SK-N-SH treated with all-trans-retinoic acid at 6 μM for 48 hours (cell line): ENCODE data around the gene SNW1.

ENCODE experiments used
- ATAC-seq: fragments of 200-7000 bp; cut with Tn5 transposase; 3 replicates; pipeline ENCODE4 v1.9.1; 2020; ENCODE audit warnings: mild to moderate bottlenecking, moderate library complexity
- ARNTL ChIP-seq: fragments of 450-650 bp; formaldehyde crosslinking; IDR thresholded peaks from 2 replicates; pipeline ENCODE4 v1.5.0; 2020; ENCODE audit warnings: low read depth, mild to moderate bottlenecking, moderate library complexity, borderline replicate concordance
- BACH2 ChIP-seq: fragments of 250-450 bp; sonication (Bioruptor Pico); IDR thresholded peaks from 2 replicates; pipeline ENCODE4 v1.9.0; 2021; ENCODE audit warnings: mild to moderate bottlenecking, borderline replicate concordance
- CSDC2 ChIP-seq: fragments of 250-450 bp; sonication (Bioruptor Pico); IDR thresholded peaks from 2 replicates; pipeline ENCODE4 v1.5.0; 2020; ENCODE audit warnings: mild to moderate bottlenecking, moderate library complexity
- ESRRG ChIP-seq: fragments of 250-450 bp; sonication (Bioruptor Pico); IDR thresholded peaks from 2 replicates; pipeline ENCODE4 v1.6.1; 2021; ENCODE audit warnings: mild to moderate bottlenecking
- ISL1 ChIP-seq: fragments of 250-450 bp; sonication (Bioruptor Pico); IDR thresholded peaks from 2 replicates; pipeline ENCODE4 v2.1.2; 2022; ENCODE audit warnings: mild to moderate bottlenecking, moderate library complexity
- OSR1 ChIP-seq: fragments of 250-450 bp; sonication (Bioruptor Pico); IDR thresholded peaks from 2 replicates; pipeline ENCODE4 v1.8.0; 2022; ENCODE audit warnings: moderate library complexity, mild to moderate bottlenecking, inconsistent platforms
- RARB ChIP-seq: fragments of 250-450 bp; sonication (Bioruptor Pico); IDR thresholded peaks from 2 replicates; pipeline ENCODE4 v1.8.0; 2021; ENCODE audit warnings: mild to moderate bottlenecking, moderate library complexity
- SNAI2 ChIP-seq: fragments of 250-450 bp; sonication (Bioruptor Pico); IDR thresholded peaks from 2 replicates; pipeline ENCODE4 v1.5.0; 2020; ENCODE audit warnings: mild to moderate bottlenecking, moderate library complexity
- TCF4 ChIP-seq: fragments of 250-450 bp; sonication (Bioruptor Pico); IDR thresholded peaks from 2 replicates; pipeline ENCODE4 v1.8.0; 2021; ENCODE audit warnings: mild to moderate bottlenecking, moderate library complexity, borderline replicate concordance
- TOX ChIP-seq: fragments of 250-450 bp; sonication (Bioruptor Pico); IDR thresholded peaks from 2 replicates; pipeline ENCODE4 v1.8.0; 2021; ENCODE audit warnings: mild to moderate bottlenecking, moderate library complexity, borderline replicate concordance
- ZC3H10 ChIP-seq: fragments of 250-450 bp; sonication (Bioruptor Pico); IDR thresholded peaks from 2 replicates; pipeline ENCODE4 v1.5.1; 2021; ENCODE audit warnings: mild to moderate bottlenecking, moderate library complexity
- ZFP3 ChIP-seq: fragments of 250-450 bp; sonication (Bioruptor Pico); IDR thresholded peaks from 2 replicates; pipeline ENCODE4 v1.5.0; 2020; ENCODE audit warnings: mild to moderate bottlenecking, moderate library complexity
- ZFP30 ChIP-seq: fragments of 450-650 bp; formaldehyde crosslinking; IDR thresholded peaks from 2 replicates; pipeline ENCODE4 v1.5.0; 2022; ENCODE audit warnings: mild to moderate bottlenecking, moderate library complexity
- ZNF565 ChIP-seq: fragments of 450-650 bp; formaldehyde crosslinking; conservative IDR thresholded peaks from 2 replicates; pipeline ENCODE4 v1.5.0; 2020; ENCODE audit warnings: low read depth, mild to moderate bottlenecking, moderate library complexity
- ZNF8 ChIP-seq: fragments of 450-650 bp; formaldehyde crosslinking; IDR thresholded peaks from 2 replicates; pipeline ENCODE4 v1.5.0; 2020; ENCODE audit warnings: mild to moderate bottlenecking, moderate library complexity
- TF ChIP-seq, protein P1 (sequence below): fragments of 250-450 bp; sonication (Bioruptor Pico); IDR thresholded peaks from 2 replicates; pipeline ENCODE4 v1.5.0; 2020; ENCODE audit warnings: mild to moderate bottlenecking, moderate library complexity
- TF ChIP-seq, protein P2 (sequence below): fragments of 250-450 bp; sonication (Bioruptor Pico); IDR thresholded peaks from 2 replicates; pipeline ENCODE4 v1.8.0; 2021; ENCODE audit warnings: low read depth, mild to moderate bottlenecking, moderate library complexity, borderline replicate concordance
- TF ChIP-seq, protein P3 (sequence below): fragments of 250-450 bp; sonication (Bioruptor Pico); IDR thresholded peaks from 2 replicates; pipeline ENCODE4 v1.8.0; 2020; ENCODE audit warnings: mild to moderate bottlenecking, moderate library complexity, borderline replicate concordance
- TF ChIP-seq, protein P4 (sequence below): fragments of 250-450 bp; sonication (Bioruptor Pico); IDR thresholded peaks from 2 replicates; pipeline ENCODE4 v1.5.1; 2021; ENCODE audit warnings: mild to moderate bottlenecking, moderate library complexity
- TF ChIP-seq, protein P5 (sequence below): fragments of 250-450 bp; sonication (Bioruptor Pico); IDR thresholded peaks from 2 replicates; pipeline ENCODE4 v1.5.1; 2020; ENCODE audit warnings: low read depth, mild to moderate bottlenecking, moderate library complexity

The SNW1 gene

GRCh38 chr14:77709412-77709811 lies 51.5 kb downstream of the SNW1 start:
- ATAC-seq, result no peak
- TF ChIP-seq ZFP30 (CRISPR knock-in tag) (no peak), TCF4 (CRISPR knock-in tag) (no peak), ZFP3 (CRISPR knock-in tag) (no peak), CSDC2 (CRISPR knock-in tag) (no peak), ZNF565 (CRISPR knock-in tag) (no peak), ZC3H10 (CRISPR knock-in tag) (no peak)

GRCh38 chr14:77708749-77709148 lies 52.2 kb downstream of the SNW1 start:
- no peak for ATAC-seq

GRCh38 chr14:77707724-77708408 lies 53.1 kb downstream of the SNW1 start, which contains the start of the genes ALKBH1 and SLIRP:
Gene ALKBH1, minus strand, starts transcription at chr14:77708023. Its CDS starts 19 bp downstream, at chr14:77708004.
Gene SLIRP, plus strand, starts transcription at chr14:77708103. Its CDS starts 9 bp downstream, at chr14:77708112.
- ATAC-seq, result peak; percentile 98
- TF ChIP-seq CSDC2 (CRISPR knock-in tag), result peak; percentile 21; the same call in 1 of the 2 replicates
- TF ChIP-seq ZFP3 (CRISPR knock-in tag), result 0 out of 2 replicates have a peak, but pooled peaks have one; percentile 46
- TF ChIP-seq, protein P1, sequence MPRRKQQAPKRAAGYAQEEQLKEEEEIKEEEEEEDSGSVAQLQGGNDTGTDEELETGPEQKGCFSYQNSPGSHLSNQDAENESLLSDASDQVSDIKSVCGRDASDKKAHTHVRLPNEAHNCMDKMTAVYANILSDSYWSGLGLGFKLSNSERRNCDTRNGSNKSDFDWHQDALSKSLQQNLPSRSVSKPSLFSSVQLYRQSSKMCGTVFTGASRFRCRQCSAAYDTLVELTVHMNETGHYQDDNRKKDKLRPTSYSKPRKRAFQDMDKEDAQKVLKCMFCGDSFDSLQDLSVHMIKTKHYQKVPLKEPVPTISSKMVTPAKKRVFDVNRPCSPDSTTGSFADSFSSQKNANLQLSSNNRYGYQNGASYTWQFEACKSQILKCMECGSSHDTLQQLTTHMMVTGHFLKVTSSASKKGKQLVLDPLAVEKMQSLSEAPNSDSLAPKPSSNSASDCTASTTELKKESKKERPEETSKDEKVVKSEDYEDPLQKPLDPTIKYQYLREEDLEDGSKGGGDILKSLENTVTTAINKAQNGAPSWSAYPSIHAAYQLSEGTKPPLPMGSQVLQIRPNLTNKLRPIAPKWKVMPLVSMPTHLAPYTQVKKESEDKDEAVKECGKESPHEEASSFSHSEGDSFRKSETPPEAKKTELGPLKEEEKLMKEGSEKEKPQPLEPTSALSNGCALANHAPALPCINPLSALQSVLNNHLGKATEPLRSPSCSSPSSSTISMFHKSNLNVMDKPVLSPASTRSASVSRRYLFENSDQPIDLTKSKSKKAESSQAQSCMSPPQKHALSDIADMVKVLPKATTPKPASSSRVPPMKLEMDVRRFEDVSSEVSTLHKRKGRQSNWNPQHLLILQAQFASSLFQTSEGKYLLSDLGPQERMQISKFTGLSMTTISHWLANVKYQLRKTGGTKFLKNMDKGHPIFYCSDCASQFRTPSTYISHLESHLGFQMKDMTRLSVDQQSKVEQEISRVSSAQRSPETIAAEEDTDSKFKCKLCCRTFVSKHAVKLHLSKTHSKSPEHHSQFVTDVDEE (CRISPR knock-in tag), result no peak
- no peak for TF ChIP-seq ISL1

More at GRCh38 chr14:77708749-77709148, 52.2 kb downstream of the SNW1 start:
- TF ChIP-seq BACH2 (CRISPR knock-in tag), result no peak
- TF ChIP-seq ZFP3 (CRISPR knock-in tag), result no peak
- no peak for TF ChIP-seq RARB
- no peak for TF ChIP-seq ZNF8 (CRISPR knock-in tag)
- TF ChIP-seq, protein P1 (CRISPR knock-in tag), result no peak
- no peak for TF ChIP-seq CSDC2 (CRISPR knock-in tag)
- no peak for TF ChIP-seq TOX (CRISPR knock-in tag)
- TF ChIP-seq ZC3H10 (CRISPR knock-in tag), result no peak
- TF ChIP-seq ISL1, result no peak
- TF ChIP-seq OSR1 (CRISPR knock-in tag), result no peak
- TF ChIP-seq ZFP30 (CRISPR knock-in tag), result no peak
- TF ChIP-seq TCF4 (CRISPR knock-in tag), result no peak
- TF ChIP-seq ESRRG (CRISPR knock-in tag), result no peak
- no peak for TF ChIP-seq ARNTL (CRISPR knock-in tag)
- TF ChIP-seq, protein P2, sequence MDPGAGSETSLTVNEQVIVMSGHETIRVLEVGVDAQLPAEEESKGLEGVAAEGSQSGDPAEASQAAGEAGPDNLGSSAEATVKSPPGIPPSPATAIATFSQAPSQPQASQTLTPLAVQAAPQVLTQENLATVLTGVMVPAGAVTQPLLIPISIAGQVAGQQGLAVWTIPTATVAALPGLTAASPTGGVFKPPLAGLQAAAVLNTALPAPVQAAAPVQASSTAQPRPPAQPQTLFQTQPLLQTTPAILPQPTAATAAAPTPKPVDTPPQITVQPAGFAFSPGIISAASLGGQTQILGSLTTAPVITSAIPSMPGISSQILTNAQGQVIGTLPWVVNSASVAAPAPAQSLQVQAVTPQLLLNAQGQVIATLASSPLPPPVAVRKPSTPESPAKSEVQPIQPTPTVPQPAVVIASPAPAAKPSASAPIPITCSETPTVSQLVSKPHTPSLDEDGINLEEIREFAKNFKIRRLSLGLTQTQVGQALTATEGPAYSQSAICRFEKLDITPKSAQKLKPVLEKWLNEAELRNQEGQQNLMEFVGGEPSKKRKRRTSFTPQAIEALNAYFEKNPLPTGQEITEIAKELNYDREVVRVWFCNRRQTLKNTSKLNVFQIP (CRISPR knock-in tag), result no peak
- TF ChIP-seq, protein P3, sequence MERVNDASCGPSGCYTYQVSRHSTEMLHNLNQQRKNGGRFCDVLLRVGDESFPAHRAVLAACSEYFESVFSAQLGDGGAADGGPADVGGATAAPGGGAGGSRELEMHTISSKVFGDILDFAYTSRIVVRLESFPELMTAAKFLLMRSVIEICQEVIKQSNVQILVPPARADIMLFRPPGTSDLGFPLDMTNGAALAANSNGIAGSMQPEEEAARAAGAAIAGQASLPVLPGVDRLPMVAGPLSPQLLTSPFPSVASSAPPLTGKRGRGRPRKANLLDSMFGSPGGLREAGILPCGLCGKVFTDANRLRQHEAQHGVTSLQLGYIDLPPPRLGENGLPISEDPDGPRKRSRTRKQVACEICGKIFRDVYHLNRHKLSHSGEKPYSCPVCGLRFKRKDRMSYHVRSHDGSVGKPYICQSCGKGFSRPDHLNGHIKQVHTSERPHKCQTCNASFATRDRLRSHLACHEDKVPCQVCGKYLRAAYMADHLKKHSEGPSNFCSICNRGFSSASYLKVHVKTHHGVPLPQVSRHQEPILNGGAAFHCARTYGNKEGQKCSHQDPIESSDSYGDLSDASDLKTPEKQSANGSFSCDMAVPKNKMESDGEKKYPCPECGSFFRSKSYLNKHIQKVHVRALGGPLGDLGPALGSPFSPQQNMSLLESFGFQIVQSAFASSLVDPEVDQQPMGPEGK (CRISPR knock-in tag), result no peak
- TF ChIP-seq, protein P4, sequence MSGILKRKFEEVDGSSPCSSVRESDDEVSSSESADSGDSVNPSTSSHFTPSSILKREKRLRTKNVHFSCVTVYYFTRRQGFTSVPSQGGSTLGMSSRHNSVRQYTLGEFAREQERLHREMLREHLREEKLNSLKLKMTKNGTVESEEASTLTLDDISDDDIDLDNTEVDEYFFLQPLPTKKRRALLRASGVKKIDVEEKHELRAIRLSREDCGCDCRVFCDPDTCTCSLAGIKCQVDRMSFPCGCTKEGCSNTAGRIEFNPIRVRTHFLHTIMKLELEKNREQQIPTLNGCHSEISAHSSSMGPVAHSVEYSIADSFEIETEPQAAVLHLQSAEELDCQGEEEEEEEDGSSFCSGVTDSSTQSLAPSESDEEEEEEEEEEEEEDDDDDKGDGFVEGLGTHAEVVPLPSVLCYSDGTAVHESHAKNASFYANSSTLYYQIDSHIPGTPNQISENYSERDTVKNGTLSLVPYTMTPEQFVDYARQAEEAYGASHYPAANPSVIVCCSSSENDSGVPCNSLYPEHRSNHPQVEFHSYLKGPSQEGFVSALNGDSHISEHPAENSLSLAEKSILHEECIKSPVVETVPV, result no peak
- TF ChIP-seq, protein P5, sequence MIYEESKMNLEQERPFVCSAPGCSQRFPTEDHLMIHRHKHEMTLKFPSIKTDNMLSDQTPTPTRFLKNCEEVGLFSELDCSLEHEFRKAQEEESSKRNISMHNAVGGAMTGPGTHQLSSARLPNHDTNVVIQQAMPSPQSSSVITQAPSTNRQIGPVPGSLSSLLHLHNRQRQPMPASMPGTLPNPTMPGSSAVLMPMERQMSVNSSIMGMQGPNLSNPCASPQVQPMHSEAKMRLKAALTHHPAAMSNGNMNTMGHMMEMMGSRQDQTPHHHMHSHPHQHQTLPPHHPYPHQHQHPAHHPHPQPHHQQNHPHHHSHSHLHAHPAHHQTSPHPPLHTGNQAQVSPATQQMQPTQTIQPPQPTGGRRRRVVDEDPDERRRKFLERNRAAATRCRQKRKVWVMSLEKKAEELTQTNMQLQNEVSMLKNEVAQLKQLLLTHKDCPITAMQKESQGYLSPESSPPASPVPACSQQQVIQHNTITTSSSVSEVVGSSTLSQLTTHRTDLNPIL (CRISPR knock-in tag), result no peak
- no peak for TF ChIP-seq SNAI2 (CRISPR knock-in tag)
